HepG2 (cell line): Measurements from ENCODE around the gene DCTN1. TPM values are rescaled to one million over a fixed set of nuclear protein-coding genes. Genes with fewer than 3 reads are reported as not detected.
A peak's percentile ranks its signal among the peaks of the same experiment; 100 is the strongest.

ENCODE experiments used
- ETV5 ChIP-seq: IDR thresholded peaks from 2 replicates; pipeline ENCODE4 v1.6.1; 2018; ENCODE audit warnings: missing biosample characterization, missing genetic modification reagents, inconsistent platforms, borderline replicate concordance
- HNF4G ChIP-seq, 2 experiments: sonication (generic) in 1 of 2; formaldehyde crosslinking in 1 of 2; IDR thresholded peaks; 2 replicates each; pipeline versions ENCODE4 v1.4.0 to v1.6.1; 2011 to 2020; ENCODE audit warnings: borderline replicate concordance in 2 of 2, low read depth in 2 of 2, mild to moderate bottlenecking in 2 of 2, low read length in 1 of 2, missing genetic modification reagents in 1 of 2, moderate library complexity in 1 of 2
- NRL ChIP-seq: sonication (generic); formaldehyde crosslinking; IDR thresholded peaks from 2 replicates; pipeline ENCODE4 v1.5.0; 2020; ENCODE audit warnings: missing genetic modification reagents, mild to moderate bottlenecking, moderate library complexity, borderline replicate concordance
- PAF1 ChIP-seq: IDR thresholded peaks from 2 replicates; pipeline ENCODE4 v1.6.1; 2016; ENCODE audit warnings: missing genetic modification reagents, missing compliant biosample characterization
- TSC22D2 ChIP-seq: sonication (generic); formaldehyde crosslinking; IDR thresholded peaks from 2 replicates; pipeline ENCODE4 v1.5.1; 2020; ENCODE audit warnings: missing genetic modification reagents, mild to moderate bottlenecking, borderline replicate concordance
- ZKSCAN8 ChIP-seq: IDR thresholded peaks from 2 replicates; pipeline ENCODE4 v1.6.1; 2016; ENCODE audit warnings: borderline replicate concordance, missing genetic modification reagents, missing compliant biosample characterization
- polyA plus RNA-seq, 8 experiments: library from polyadenylated mRNA; depleted of rRNA in 3 of 8; stranded (reverse) in 7 of 8; unstranded in 1 of 8; fragments of >200 nt; fragmentation: Illumina TruSeq in 4 of 8; extraction: Trizol in 4 of 8; gene quantifications; 2 replicates each; pipeline versions ENCODE4 v1.2.1 to v1.2.3, GENCODE V29; 2011 to 2016; ENCODE audit warnings: low read depth in 4 of 8, missing spikeins in 1 of 8, mixed read lengths in 1 of 8; ENCODE audit not compliant: insufficient read depth in 1 of 8
- total RNA-seq, 5 experiments: library from RNA; depleted of rRNA; stranded (reverse); fragments of >200 nt; fragmentation: Illumina TruSeq; extraction: Trizol; gene quantifications; 2 replicates each; pipeline ENCODE4 v1.2.3, GENCODE V29; 2016; ENCODE audit warnings: low read depth in 1 of 5
- TF ChIP-seq, protein P1 (sequence below): sonication (generic); formaldehyde crosslinking; IDR thresholded peaks from 2 replicates; pipeline ENCODE4 v1.5.0; 2020; ENCODE audit warnings: mild to moderate bottlenecking, missing genetic modification reagents
- TF ChIP-seq, protein P2 (sequence below): sonication (generic); formaldehyde crosslinking; IDR thresholded peaks from 2 replicates; pipeline ENCODE4 v1.5.0; 2020; ENCODE audit warnings: mild to moderate bottlenecking, missing genetic modification reagents, borderline replicate concordance
- TF ChIP-seq, protein P3 (sequence below): sonication (generic); formaldehyde crosslinking; IDR thresholded peaks from 2 replicates; pipeline ENCODE4 v1.4.0; 2020; ENCODE audit warnings: missing genetic modification reagents

Gene DCTN1
- total and polyA plus RNA-seq, 2 of the 13 experiments (the other 11 are each of a cell fraction or from before 2014, with no cell fraction given): 73.2 to 122 TPM

DNA sequence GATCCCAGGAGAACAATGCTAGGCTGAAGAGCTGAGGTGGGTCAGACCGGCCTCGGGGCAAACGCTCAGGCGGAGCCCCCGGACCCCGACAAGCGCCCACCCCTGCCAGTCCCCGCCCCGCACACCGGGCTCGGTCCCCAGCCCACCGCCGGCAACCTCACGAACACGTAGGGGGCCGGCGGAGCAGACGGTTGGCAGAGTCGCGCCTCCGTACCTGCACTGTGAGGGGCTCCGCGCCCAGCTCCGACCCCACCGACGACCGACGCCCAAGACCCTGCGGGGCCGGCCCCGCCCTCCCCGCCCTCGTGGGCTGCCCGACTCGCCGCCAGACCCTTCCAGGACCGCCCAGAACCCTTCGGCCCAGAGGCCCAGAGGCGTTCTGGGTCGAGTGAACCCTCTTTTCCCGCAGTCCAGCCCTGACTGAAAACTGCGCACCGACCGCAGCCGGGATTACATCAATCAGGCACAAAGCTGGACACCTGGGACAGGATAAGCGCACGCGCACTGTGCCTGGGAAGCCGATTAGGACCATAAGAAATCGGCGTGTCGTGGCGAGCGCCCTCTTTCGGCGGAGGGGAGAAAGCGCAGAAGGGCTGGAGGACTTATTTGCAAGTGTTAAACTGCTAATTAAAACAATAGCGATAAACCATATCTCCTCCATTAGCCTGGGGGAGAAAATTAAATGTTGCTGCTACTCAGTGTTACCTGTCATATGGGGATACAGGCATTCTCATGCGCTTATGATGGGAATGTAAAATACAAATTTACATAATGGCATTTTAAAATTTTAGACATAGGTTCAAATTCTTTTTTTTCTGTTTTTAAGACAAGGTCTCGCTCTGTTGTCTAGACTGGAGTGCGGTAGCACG, 11.7 kb upstream of the DCTN1 start (continued):
- TF ChIP-seq, protein P1, sequence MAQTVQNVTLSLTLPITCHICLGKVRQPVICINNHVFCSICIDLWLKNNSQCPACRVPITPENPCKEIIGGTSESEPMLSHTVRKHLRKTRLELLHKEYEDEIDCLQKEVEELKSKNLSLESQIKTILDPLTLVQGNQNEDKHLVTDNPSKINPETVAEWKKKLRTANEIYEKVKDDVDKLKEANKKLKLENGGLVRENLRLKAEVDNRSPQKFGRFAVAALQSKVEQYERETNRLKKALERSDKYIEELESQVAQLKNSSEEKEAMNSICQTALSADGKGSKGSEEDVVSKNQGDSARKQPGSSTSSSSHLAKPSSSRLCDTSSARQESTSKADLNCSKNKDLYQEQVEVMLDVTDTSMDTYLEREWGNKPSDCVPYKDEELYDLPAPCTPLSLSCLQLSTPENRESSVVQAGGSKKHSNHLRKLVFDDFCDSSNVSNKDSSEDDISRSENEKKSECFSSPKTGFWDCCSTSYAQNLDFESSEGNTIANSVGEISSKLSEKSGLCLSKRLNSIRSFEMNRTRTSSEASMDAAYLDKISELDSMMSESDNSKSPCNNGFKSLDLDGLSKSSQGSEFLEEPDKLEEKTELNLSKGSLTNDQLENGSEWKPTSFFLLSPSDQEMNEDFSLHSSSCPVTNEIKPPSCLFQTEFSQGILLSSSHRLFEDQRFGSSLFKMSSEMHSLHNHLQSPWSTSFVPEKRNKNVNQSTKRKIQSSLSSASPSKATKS: no peak
- TF ChIP-seq NRL (CRISPR knock-in tag) (no peak; the same call in 1 of the 2 replicates), ETV5 (CRISPR knock-in tag) (peak; percentile 65), HNF4G (IDR thresholded peaks at IDR 0.05; ENCODE audit: borderline replicate concordance, low read depth, low read length) (no peak), HNF4G (CRISPR knock-in tag; IDR thresholded peaks at IDR 0.05; ENCODE audit: borderline replicate concordance, low read depth) (no peak; the same call in 1 of the 2 replicates), TSC22D2 (CRISPR knock-in tag) (0 out of 2 replicates have a peak, but pooled peaks have one; percentile 66), ZKSCAN8 (CRISPR knock-in tag) (no peak), PAF1 (no peak)
- TF ChIP-seq, protein P2, sequence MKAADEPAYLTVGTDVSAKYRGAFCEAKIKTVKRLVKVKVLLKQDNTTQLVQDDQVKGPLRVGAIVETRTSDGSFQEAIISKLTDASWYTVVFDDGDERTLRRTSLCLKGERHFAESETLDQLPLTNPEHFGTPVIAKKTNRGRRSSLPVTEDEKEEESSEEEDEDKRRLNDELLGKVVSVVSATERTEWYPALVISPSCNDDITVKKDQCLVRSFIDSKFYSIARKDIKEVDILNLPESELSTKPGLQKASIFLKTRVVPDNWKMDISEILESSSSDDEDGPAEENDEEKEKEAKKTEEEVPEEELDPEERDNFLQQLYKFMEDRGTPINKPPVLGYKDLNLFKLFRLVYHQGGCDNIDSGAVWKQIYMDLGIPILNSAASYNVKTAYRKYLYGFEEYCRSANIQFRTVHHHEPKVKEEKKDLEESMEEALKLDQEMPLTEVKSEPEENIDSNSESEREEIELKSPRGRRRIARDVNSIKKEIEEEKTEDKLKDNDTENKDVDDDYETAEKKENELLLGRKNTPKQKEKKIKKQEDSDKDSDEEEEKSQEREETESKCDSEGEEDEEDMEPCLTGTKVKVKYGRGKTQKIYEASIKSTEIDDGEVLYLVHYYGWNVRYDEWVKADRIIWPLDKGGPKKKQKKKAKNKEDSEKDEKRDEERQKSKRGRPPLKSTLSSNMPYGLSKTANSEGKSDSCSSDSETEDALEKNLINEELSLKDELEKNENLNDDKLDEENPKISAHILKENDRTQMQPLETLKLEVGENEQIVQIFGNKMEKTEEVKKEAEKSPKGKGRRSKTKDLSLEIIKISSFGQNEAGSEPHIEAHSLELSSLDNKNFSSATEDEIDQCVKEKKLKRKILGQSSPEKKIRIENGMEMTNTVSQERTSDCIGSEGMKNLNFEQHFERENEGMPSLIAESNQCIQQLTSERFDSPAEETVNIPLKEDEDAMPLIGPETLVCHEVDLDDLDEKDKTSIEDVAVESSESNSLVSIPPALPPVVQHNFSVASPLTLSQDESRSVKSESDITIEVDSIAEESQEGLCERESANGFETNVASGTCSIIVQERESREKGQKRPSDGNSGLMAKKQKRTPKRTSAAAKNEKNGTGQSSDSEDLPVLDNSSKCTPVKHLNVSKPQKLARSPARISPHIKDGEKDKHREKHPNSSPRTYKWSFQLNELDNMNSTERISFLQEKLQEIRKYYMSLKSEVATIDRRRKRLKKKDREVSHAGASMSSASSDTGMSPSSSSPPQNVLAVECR (CRISPR knock-in tag): peak; percentile 76
- TF ChIP-seq, protein P3, sequence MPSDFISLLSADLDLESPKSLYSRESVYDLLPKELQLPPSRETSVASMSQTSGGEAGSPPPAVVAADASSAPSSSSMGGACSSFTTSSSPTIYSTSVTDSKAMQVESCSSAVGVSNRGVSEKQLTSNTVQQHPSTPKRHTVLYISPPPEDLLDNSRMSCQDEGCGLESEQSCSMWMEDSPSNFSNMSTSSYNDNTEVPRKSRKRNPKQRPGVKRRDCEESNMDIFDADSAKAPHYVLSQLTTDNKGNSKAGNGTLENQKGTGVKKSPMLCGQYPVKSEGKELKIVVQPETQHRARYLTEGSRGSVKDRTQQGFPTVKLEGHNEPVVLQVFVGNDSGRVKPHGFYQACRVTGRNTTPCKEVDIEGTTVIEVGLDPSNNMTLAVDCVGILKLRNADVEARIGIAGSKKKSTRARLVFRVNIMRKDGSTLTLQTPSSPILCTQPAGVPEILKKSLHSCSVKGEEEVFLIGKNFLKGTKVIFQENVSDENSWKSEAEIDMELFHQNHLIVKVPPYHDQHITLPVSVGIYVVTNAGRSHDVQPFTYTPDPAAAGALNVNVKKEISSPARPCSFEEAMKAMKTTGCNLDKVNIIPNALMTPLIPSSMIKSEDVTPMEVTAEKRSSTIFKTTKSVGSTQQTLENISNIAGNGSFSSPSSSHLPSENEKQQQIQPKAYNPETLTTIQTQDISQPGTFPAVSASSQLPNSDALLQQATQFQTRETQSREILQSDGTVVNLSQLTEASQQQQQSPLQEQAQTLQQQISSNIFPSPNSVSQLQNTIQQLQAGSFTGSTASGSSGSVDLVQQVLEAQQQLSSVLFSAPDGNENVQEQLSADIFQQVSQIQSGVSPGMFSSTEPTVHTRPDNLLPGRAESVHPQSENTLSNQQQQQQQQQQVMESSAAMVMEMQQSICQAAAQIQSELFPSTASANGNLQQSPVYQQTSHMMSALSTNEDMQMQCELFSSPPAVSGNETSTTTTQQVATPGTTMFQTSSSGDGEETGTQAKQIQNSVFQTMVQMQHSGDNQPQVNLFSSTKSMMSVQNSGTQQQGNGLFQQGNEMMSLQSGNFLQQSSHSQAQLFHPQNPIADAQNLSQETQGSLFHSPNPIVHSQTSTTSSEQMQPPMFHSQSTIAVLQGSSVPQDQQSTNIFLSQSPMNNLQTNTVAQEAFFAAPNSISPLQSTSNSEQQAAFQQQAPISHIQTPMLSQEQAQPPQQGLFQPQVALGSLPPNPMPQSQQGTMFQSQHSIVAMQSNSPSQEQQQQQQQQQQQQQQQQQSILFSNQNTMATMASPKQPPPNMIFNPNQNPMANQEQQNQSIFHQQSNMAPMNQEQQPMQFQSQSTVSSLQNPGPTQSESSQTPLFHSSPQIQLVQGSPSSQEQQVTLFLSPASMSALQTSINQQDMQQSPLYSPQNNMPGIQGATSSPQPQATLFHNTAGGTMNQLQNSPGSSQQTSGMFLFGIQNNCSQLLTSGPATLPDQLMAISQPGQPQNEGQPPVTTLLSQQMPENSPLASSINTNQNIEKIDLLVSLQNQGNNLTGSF (CRISPR knock-in tag): peak; percentile 46; the same call in 1 of the 2 replicates
